Endothelial cell of umbilical vein (primary cell): ENCODE data around the gene RAMP3.

ENCODE experiments used
- CTCF ChIP-seq, 2 donors: IDR thresholded peaks; 1 replicate in 1 of 2; 2 replicates in 1 of 2; pipeline ENCODE4 v1.5.1; 2011; ENCODE audit warnings: low read length in 2 of 2, mild to moderate bottlenecking in 2 of 2, moderate library complexity in 2 of 2, control low read depth in 1 of 2, inconsistent platforms in 1 of 2, low read depth in 1 of 2; ENCODE audit not compliant: insufficient read depth in 1 of 2; ENCODE audit errors: extremely low read depth in 1 of 2
- FOS ChIP-seq: IDR thresholded peaks from 2 replicates; pipeline ENCODE4 v1.6.1; 2011; ENCODE audit warnings: mild to moderate bottlenecking, low read length, moderate library complexity, borderline replicate concordance; ENCODE audit not compliant: insufficient read depth

GRCh38 chr7:45162311-45162845 is 4.8 kb downstream of the RAMP3 start:
- TF ChIP-seq FOS = no peak
- no peak for TF ChIP-seq CTCF (IDR thresholded peaks at IDR 0.05; ENCODE audit: extremely low read depth in 1 of 2, insufficient read depth in 1 of 2, low read depth in 1 of 2, low read length in 2 of 2)
